GM12891 (cell line): ENCODE data around the gene DDX23.
A peak's percentile ranks its signal among the peaks of the same experiment; 100 is the strongest.
"Not testable (repeated sequence)": the region's sequence is repeated elsewhere in the genome, so short reads cannot be mapped to it uniquely, and the experiment has no call there.

Experiments
- DNase-seq: peaks from one replicate; pipeline ENCODE4 v3.0.0; 2011; ENCODE audit warnings: low spot score; ENCODE audit not compliant: insufficient read length
- FAIRE-seq: peaks from 2 replicates; lab custom pipeline; 2011; peaks lifted over from hg19 to GRCh38; lab: Jason Lieb, UNC
- PAX5 ChIP-seq: IDR thresholded peaks from 2 replicates; pipeline ENCODE4 v1.6.1; 2011; ENCODE audit warnings: low read length, moderate library complexity, mild to moderate bottlenecking; ENCODE audit not compliant: insufficient read depth, severe bottlenecking
- POLR2A ChIP-seq: IDR thresholded peaks from 2 replicates; pipeline ENCODE4 v1.6.1; 2011; ENCODE audit warnings: low read depth, low read length, control low read depth
- POLR2AphosphoS5 ChIP-seq: IDR thresholded peaks from 2 replicates; pipeline ENCODE4 v1.6.1; 2011; ENCODE audit warnings: low read depth, low read length, control low read depth
- POU2F2 ChIP-seq: IDR thresholded peaks from 2 replicates; pipeline ENCODE4 v1.6.1; 2011; ENCODE audit warnings: low read depth, mild to moderate bottlenecking, control low read depth, low read length, moderate library complexity
- SPI1 ChIP-seq: IDR thresholded peaks from 2 replicates; pipeline ENCODE4 v1.6.1; 2011; ENCODE audit warnings: low read depth, low read length, control low read depth
- TAF1 ChIP-seq: IDR thresholded peaks from 2 replicates; pipeline ENCODE4 v1.6.1; 2011; ENCODE audit warnings: low read depth, low read length, control low read depth

Gene DDX23

GRCh38 chr12:48865281-48866051, 13.5 kb upstream of the DDX23 start, which contains the start of gene RND1:
Gene RND1, minus strand, starts transcription at chr12:48865870. Its CDS starts 103 bp downstream, at chr12:48865767.
- DNase-seq, result peak; percentile 84
- peak; percentile 99 for TF ChIP-seq POLR2AphosphoS5
- TF ChIP-seq TAF1, result peak; percentile 83
- peak; percentile 99 for TF ChIP-seq POLR2A
- TF ChIP-seq POU2F2, result peak; percentile 79
- TF ChIP-seq PAX5, result no peak
- FAIRE-seq, result peak; percentile 93

GRCh38 chr12:48863291-48863690, 11.3 kb upstream of the DDX23 start:
- no peak for DNase-seq
- TF ChIP-seq POU2F2 (no peak), TAF1 (no peak), PAX5 (no peak), POLR2AphosphoS5 (no peak), POLR2A (no peak), SPI1 (no peak)
- FAIRE-seq, result no peak

DNA sequence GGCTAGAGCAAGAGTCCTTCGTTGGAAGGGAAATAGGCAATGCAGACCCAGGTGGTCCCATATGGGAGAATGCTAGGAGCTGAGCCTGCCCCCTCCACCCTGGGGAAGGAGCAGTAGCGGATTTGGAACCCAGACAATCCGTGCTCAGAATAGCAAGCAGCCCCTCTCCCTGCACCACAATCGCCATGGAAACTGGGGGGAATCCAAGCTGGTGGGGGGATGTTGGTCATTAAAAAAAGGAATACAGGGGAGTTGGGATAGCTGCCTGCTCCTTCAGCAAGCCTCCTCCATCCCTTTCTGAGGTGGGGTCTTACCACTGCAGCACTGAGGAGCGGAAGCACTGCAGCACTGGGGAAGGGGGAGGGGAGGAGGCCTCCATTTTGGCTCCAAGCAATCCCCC, 10.8 kb upstream of the DDX23 start:
- FAIRE-seq (no peak), DNase-seq (no peak)
- TF ChIP-seq PAX5 (no peak), POLR2AphosphoS5 (no peak), POLR2A (no peak), POU2F2 (no peak), TAF1 (no peak), SPI1 (no peak)

DNA sequence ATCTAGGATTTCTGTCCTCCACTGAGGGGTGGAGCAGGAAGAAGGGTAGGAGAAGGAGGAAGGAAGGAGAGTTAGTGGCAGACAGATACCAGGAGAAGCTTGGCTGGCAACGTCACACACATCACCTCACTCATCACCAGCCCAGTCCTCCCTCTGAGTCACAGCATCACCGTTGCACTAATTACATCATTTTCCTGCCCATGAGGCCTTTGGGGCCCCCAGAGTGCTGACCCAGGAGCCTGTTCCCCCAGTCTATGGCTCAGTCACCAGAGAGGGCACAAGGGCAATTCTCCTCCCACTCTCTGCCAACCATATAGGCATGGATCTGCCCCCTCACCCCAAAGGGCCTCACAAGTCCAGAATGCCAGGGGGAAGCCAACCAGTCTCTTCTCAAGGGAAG, 9.1 kb upstream of the DDX23 start:
- no peak for DNase-seq
- no peak for TF ChIP-seq TAF1
- no peak for TF ChIP-seq POU2F2
- no peak for TF ChIP-seq POLR2AphosphoS5
- TF ChIP-seq POLR2A, result no peak
- TF ChIP-seq SPI1, result no peak
- no peak for TF ChIP-seq PAX5
- FAIRE-seq, result no peak

DNA sequence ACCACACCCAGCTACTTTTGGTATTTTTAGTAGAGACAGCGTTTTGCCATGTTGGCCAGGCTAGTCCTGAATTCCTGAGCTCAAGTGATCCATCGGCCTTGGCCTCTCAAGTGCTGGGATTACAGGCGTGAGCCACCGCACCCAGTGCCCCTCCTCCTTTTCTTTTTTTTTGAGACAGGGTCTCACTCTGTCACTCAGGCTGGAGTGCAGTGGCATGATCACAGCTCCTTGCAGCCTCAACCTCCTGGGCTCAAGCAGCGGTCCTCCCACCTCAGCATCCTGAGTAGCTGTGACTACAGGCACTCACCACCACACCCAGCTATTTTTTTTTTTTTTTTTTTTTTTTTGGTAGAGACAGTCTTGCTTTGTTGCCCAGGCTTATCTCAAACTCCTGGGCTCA, 8.3 kb upstream of the DDX23 start:
- not testable (repeated sequence) for FAIRE-seq, DNase-seq

- no peak for TF ChIP-seq SPI1
- TF ChIP-seq POU2F2, result no peak
- TF ChIP-seq PAX5, result no peak
- TF ChIP-seq POLR2AphosphoS5, result no peak
- TF ChIP-seq TAF1, result no peak
- no peak for TF ChIP-seq POLR2A
- DNase-seq (no peak), FAIRE-seq (no peak)
Measured at GRCh38 chr12:48859607-48860006, 7.6 kb upstream of the DDX23 start.

- FAIRE-seq, result no peak
- TF ChIP-seq SPI1 (no peak), POLR2A (no peak), TAF1 (no peak), POLR2AphosphoS5 (no peak), PAX5 (no peak), POU2F2 (no peak)
- no peak for DNase-seq
Measured at GRCh38 chr12:48858043-48858442, 6.1 kb upstream of the DDX23 start.

GRCh38 chr12:48857278-48857994, 5.5 kb upstream of the DDX23 start:
- FAIRE-seq (no peak), DNase-seq (no peak)
- TF ChIP-seq POLR2AphosphoS5 (no peak), SPI1 (no peak), PAX5 (no peak), TAF1 (no peak), POU2F2 (no peak), POLR2A (no peak)

DNA sequence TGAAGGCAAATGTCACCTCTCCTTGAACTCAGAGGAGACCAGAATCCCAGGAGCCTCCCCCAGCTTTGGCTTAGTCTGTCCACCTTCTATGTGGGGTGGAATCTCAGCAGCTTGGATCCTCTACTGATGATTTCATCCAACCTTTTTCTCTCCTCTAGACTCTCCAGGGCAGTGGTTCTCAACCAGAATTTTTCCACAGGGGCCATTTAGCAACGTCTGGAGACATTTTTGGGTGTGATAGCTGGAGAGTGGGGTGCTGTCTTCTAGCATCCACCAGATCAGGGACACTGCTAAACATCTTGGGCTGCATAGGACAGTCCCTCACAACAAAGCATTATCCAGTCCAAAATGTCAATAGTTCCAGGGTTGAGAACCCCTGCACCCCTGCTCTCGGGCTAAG, 4.4 kb upstream of the DDX23 start:
- no peak for DNase-seq
- TF ChIP-seq POU2F2 (no peak), PAX5 (no peak), TAF1 (no peak), POLR2A (no peak), POLR2AphosphoS5 (no peak), SPI1 (no peak)
- FAIRE-seq, result no peak

- FAIRE-seq, DNase-seq: not testable (repeated sequence)
Measured at GRCh38 chr12:48854932-48855331, 3.0 kb upstream of the DDX23 start.

- DNase-seq (no peak), FAIRE-seq (no peak)
- TF ChIP-seq POU2F2, result no peak
- TF ChIP-seq TAF1, result no peak
- no peak for TF ChIP-seq POLR2AphosphoS5
- no peak for TF ChIP-seq POLR2A
- TF ChIP-seq PAX5, result no peak
- TF ChIP-seq SPI1, result no peak
Measured at GRCh38 chr12:48854488-48854887, 2.5 kb upstream of the DDX23 start.
